GM23338 (cell line): Measurements from ENCODE around the gene ADTRP. TPM values are rescaled to one million over a fixed set of nuclear protein-coding genes. Genes with fewer than 3 reads are reported as not detected.

ENCODE experiments used
- ATAC-seq: fragments of 200-7000 bp; cut with Tn5 transposase; 3 replicates; pipeline ENCODE4 v1.9.1; 2020
- DNase-seq: peaks from one replicate; pipeline ENCODE4 v3.0.0-alpha.2; 2015; ENCODE audit warnings: low spot score
- H2AFZ ChIP-seq: fragments of 200-600 bp; sonication (generic); 2 replicates; pipeline ENCODE4 v1.8.0; 2016; ENCODE audit warnings: antibody characterized with exemption, mild to moderate bottlenecking, moderate library complexity
- H3F3A ChIP-seq: fragments of 200-600 bp; sonication (generic); replicated peaks from 2 replicates; pipeline ENCODE4 v1.8.0; 2017; ENCODE audit warnings: antibody characterized with exemption, mixed run types, low read depth
- H3K27ac ChIP-seq: fragments of 200-600 bp; sonication (generic); 2 replicates; pipeline ENCODE4 v1.6.1; 2016; ENCODE audit warnings: low read depth
- H3K27me3 ChIP-seq: fragments of 200-600 bp; sonication (generic); 2 replicates; pipeline ENCODE4 v1.8.0; 2016; ENCODE audit warnings: mild to moderate bottlenecking, mixed run types, moderate library complexity; ENCODE audit not compliant: insufficient read depth
- H3K36me3 ChIP-seq: fragments of 200-600 bp; sonication (generic); 2 replicates; pipeline ENCODE4 v1.8.0; 2016; ENCODE audit warnings: mild to moderate bottlenecking; ENCODE audit not compliant: insufficient read depth
- H3K4me1 ChIP-seq: fragments of 200-600 bp; sonication (generic); 2 replicates; pipeline ENCODE4 v1.8.0; 2016; ENCODE audit warnings: mild to moderate bottlenecking, moderate library complexity; ENCODE audit not compliant: insufficient read depth
- H3K4me2 ChIP-seq: fragments of 200-600 bp; sonication (generic); 2 replicates; pipeline ENCODE4 v1.7.1; 2017; ENCODE audit warnings: mixed run types
- H3K4me3 ChIP-seq: fragments of 200-600 bp; sonication (generic); 2 replicates; pipeline ENCODE4 v1.6.1; 2016; ENCODE audit warnings: mixed run types
- H3K79me2 ChIP-seq: fragments of 200-600 bp; sonication (generic); replicated peaks from 2 replicates; pipeline ENCODE4 v1.8.0; 2017; ENCODE audit warnings: mild to moderate bottlenecking; ENCODE audit not compliant: insufficient read depth
- H3K9me2 ChIP-seq: fragments of 200-600 bp; sonication (generic); 2 replicates; pipeline ENCODE4 v1.8.0; 2017; ENCODE audit not compliant: insufficient read depth
- H4K20me1 ChIP-seq: fragments of 200-600 bp; sonication (generic); replicated peaks from 2 replicates; pipeline ENCODE4 v1.8.0; 2017; ENCODE audit warnings: mild to moderate bottlenecking; ENCODE audit not compliant: insufficient read depth
- H3K27ac Mint-ChIP-seq: 2 replicates; pipeline ENCODE4 v1.8.0; 2020; ENCODE audit warnings: inconsistent platforms, mild to moderate bottlenecking, moderate library complexity, mixed read lengths
- H3K27me3 Mint-ChIP-seq: 3 replicates; pipeline ENCODE4 v1.8.0; 2022; ENCODE audit warnings: low read depth, mild to moderate bottlenecking, moderate library complexity, mixed read lengths, inconsistent platforms; ENCODE audit not compliant: insufficient read depth, poor library complexity
- H3K36me3 Mint-ChIP-seq: 3 replicates; pipeline ENCODE4 v1.8.0; 2021; ENCODE audit warnings: low read depth, mild to moderate bottlenecking, inconsistent platforms, moderate library complexity, mixed read lengths
- H3K4me1 Mint-ChIP-seq: 3 replicates; pipeline ENCODE4 v1.8.0; 2020; ENCODE audit warnings: mild to moderate bottlenecking, inconsistent platforms, mixed read lengths
- H3K4me3 Mint-ChIP-seq: 3 replicates; pipeline ENCODE4 v1.8.0; 2021; ENCODE audit warnings: moderate library complexity, mild to moderate bottlenecking, inconsistent platforms, mixed read lengths
- H3K9me3 Mint-ChIP-seq: 3 replicates; pipeline ENCODE4 v1.8.0; 2020; ENCODE audit warnings: moderate library complexity, mild to moderate bottlenecking, inconsistent platforms, mixed read lengths
- CREB1 ChIP-seq: fragments of 250-450 bp; sonication (Bioruptor Pico); IDR thresholded peaks from 2 replicates; pipeline ENCODE4 v1.5.0; 2020; ENCODE audit warnings: low read depth, mild to moderate bottlenecking, moderate library complexity
- ETS1 ChIP-seq: IDR thresholded peaks from 2 replicates; pipeline ENCODE4 v1.6.1; 2016; ENCODE audit warnings: antibody characterized with exemption
- EZH2 ChIP-seq: fragments of 200-600 bp; sonication (generic); IDR thresholded peaks from one replicate; pipeline ENCODE4 v1.8.0; 2017; ENCODE audit warnings: antibody characterized with exemption, mild to moderate bottlenecking, low read depth; ENCODE audit not compliant: unreplicated experiment
- EZH2phosphoT487 ChIP-seq: fragments of 200-600 bp; sonication (generic); IDR thresholded peaks from one replicate; pipeline ENCODE4 v1.8.1; 2018; ENCODE audit warnings: antibody characterized with exemption; ENCODE audit not compliant: unreplicated experiment
- NANOG ChIP-seq: IDR thresholded peaks from 2 replicates; pipeline ENCODE4 v1.6.1; 2016; ENCODE audit warnings: antibody characterized with exemption, borderline replicate concordance
- POLR2AphosphoS5 ChIP-seq: IDR thresholded peaks from 2 replicates; pipeline ENCODE4 v1.6.1; 2016; ENCODE audit warnings: antibody characterized with exemption, low read depth
- STAT1 ChIP-seq: IDR thresholded peaks from one replicate; pipeline ENCODE4 v1.6.1; 2016; ENCODE audit warnings: antibody characterized with exemption; ENCODE audit not compliant: unreplicated experiment
- ZNF114 ChIP-seq: fragments of 250-450 bp; sonication (Bioruptor Pico); IDR thresholded peaks from 2 replicates; pipeline ENCODE4 v1.5.0; 2020; ENCODE audit warnings: mild to moderate bottlenecking, moderate library complexity
- ZNF331 ChIP-seq: fragments of 250-450 bp; sonication (Bioruptor Pico); IDR thresholded peaks from 2 replicates; pipeline ENCODE4 v1.5.0; 2020; ENCODE audit warnings: low read depth, mild to moderate bottlenecking, moderate library complexity
- polyA plus RNA-seq: library from polyadenylated mRNA; unstranded; fragments of >200 nt; fragmentation: Nextera tagmentation; extraction: Ambion mirVana; gene quantifications from 2 replicates; pipeline ENCODE4 v1.2.1, GENCODE V29; 2016
- total RNA-seq: library from RNA; depleted of rRNA; stranded (reverse); fragments of >200 nt; shearing (Covaris generic); gene quantifications from 2 replicates; pipeline ENCODE4 v1.2.3, GENCODE V29; 2014
- TF ChIP-seq, protein P1 (sequence below): IDR thresholded peaks from one replicate; pipeline ENCODE4 v1.6.1; 2018; ENCODE audit warnings: antibody characterized with exemption; ENCODE audit not compliant: unreplicated experiment
- TF ChIP-seq, protein P2 (sequence below), 2 experiments: fragments of 200-600 bp in 1 of 2; sonication (generic) in 1 of 2; conservative IDR thresholded peaks; 2 replicates each; pipeline versions ENCODE4 v1.5.1 to v1.6.1; 2016 to 2017; ENCODE audit warnings: antibody characterized with exemption in 2 of 2, low read depth in 2 of 2, mild to moderate bottlenecking in 2 of 2, moderate library complexity in 1 of 2

Gene ADTRP
- total and polyA plus RNA-seq, 2 experiments from 2014 or later, result not detected

GRCh38 chr6:11812951-11813350 is 34.3 kb upstream of the ADTRP start:
- no peak for TF ChIP-seq ZNF114
- TF ChIP-seq, protein P1, sequence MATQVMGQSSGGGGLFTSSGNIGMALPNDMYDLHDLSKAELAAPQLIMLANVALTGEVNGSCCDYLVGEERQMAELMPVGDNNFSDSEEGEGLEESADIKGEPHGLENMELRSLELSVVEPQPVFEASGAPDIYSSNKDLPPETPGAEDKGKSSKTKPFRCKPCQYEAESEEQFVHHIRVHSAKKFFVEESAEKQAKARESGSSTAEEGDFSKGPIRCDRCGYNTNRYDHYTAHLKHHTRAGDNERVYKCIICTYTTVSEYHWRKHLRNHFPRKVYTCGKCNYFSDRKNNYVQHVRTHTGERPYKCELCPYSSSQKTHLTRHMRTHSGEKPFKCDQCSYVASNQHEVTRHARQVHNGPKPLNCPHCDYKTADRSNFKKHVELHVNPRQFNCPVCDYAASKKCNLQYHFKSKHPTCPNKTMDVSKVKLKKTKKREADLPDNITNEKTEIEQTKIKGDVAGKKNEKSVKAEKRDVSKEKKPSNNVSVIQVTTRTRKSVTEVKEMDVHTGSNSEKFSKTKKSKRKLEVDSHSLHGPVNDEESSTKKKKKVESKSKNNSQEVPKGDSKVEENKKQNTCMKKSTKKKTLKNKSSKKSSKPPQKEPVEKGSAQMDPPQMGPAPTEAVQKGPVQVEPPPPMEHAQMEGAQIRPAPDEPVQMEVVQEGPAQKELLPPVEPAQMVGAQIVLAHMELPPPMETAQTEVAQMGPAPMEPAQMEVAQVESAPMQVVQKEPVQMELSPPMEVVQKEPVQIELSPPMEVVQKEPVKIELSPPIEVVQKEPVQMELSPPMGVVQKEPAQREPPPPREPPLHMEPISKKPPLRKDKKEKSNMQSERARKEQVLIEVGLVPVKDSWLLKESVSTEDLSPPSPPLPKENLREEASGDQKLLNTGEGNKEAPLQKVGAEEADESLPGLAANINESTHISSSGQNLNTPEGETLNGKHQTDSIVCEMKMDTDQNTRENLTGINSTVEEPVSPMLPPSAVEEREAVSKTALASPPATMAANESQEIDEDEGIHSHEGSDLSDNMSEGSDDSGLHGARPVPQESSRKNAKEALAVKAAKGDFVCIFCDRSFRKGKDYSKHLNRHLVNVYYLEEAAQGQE, result no peak
- TF ChIP-seq CREB1 (CRISPR knock-in tag), result no peak
- TF ChIP-seq, protein P2, sequence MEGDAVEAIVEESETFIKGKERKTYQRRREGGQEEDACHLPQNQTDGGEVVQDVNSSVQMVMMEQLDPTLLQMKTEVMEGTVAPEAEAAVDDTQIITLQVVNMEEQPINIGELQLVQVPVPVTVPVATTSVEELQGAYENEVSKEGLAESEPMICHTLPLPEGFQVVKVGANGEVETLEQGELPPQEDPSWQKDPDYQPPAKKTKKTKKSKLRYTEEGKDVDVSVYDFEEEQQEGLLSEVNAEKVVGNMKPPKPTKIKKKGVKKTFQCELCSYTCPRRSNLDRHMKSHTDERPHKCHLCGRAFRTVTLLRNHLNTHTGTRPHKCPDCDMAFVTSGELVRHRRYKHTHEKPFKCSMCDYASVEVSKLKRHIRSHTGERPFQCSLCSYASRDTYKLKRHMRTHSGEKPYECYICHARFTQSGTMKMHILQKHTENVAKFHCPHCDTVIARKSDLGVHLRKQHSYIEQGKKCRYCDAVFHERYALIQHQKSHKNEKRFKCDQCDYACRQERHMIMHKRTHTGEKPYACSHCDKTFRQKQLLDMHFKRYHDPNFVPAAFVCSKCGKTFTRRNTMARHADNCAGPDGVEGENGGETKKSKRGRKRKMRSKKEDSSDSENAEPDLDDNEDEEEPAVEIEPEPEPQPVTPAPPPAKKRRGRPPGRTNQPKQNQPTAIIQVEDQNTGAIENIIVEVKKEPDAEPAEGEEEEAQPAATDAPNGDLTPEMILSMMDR (conservative IDR thresholded peaks at IDR 0.05; ENCODE audit: low read depth in 2 of 2), result no peak
- TF ChIP-seq ZNF331 (CRISPR knock-in tag), result no peak
- no peak for TF ChIP-seq EZH2phosphoT487
- no peaks in the 10 kb centered on the region for H3K79me2 ChIP-seq
- DNase-seq (no peak), ATAC-seq (no peak)
- H3K27ac ChIP-seq, result no peak overlapping the region
- Mint-ChIP-seq H3K27me3 (peaks cover 5% of the 10 kb centered on the region), H3K36me3 (no peaks in the 10 kb centered on the region), H3K4me3 (no peak overlapping the region), H3K9me3 (no peaks in the 10 kb centered on the region), H3K27ac (no peak overlapping the region), H3K4me1 (0 out of 3 replicates have a peak, but pooled peaks cover 4% of the 10 kb centered on the region)
- H3K36me3 ChIP-seq, result no peaks in the 10 kb centered on the region
- no peaks in the 10 kb centered on the region for H3K4me1 ChIP-seq
- H3K4me3 ChIP-seq, result no peak overlapping the region
- no peaks in the 10 kb centered on the region for H3F3A ChIP-seq
- H3K4me2 ChIP-seq, result no peak overlapping the region
- H3K27me3 ChIP-seq, result no peaks in the 10 kb centered on the region
- H3K9me2 ChIP-seq, result peaks cover 11% of the 10 kb centered on the region; the same call in 1 of the 2 replicates
- H2AFZ ChIP-seq, result no peak overlapping the region
- H4K20me1 ChIP-seq, result no peaks in the 10 kb centered on the region

DNA sequence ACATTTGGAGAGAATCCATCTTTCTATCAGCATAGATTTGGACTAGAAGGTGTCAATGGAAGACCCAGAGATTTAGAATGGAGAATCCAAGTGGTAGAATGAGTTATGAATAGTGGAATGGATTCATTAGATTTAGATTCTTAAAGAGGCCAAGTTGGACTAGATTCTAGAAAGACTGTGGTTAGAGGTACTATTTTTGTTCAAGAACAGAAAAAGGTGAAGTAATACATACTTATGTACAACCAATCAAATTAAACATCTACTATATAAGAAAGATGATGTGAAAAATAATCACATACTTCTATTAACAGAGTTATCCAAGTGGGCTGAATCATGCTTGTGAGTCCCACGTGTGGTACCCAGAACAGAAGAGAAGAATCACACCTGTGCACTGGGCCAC is 33.8 kb upstream of the ADTRP start:
- no peak overlapping the region for H3K4me3 ChIP-seq
- peaks cover 11% of the 10 kb centered on the region; the same call in 1 of the 2 replicates for H3K9me2 ChIP-seq
- no peak overlapping the region for H3K27ac Mint-ChIP-seq
- 0 out of 3 replicates have a peak, but pooled peaks cover 4% of the 10 kb centered on the region for H3K4me1 Mint-ChIP-seq
- no peaks in the 10 kb centered on the region for H3K79me2 ChIP-seq
- no peaks in the 10 kb centered on the region for H3K9me3 Mint-ChIP-seq
- no peaks in the 10 kb centered on the region for H4K20me1 ChIP-seq
- H3K4me1 ChIP-seq, result no peaks in the 10 kb centered on the region
- no peak overlapping the region for H2AFZ ChIP-seq
- H3K27me3 Mint-ChIP-seq, result peaks cover 6% of the 10 kb centered on the region
- no peaks in the 10 kb centered on the region for H3K27me3 ChIP-seq
- H3K4me3 Mint-ChIP-seq, result no peak overlapping the region
- no peak for ATAC-seq
- no peaks in the 10 kb centered on the region for H3K36me3 ChIP-seq
- no peak overlapping the region for H3K4me2 ChIP-seq
- no peak for DNase-seq
- no peak overlapping the region for H3K27ac ChIP-seq
- no peaks in the 10 kb centered on the region for H3F3A ChIP-seq
- H3K36me3 Mint-ChIP-seq, result no peaks in the 10 kb centered on the region
- TF ChIP-seq EZH2 (no peak), POLR2AphosphoS5 (no peak), ZNF114 (no peak), STAT1 (no peak), ETS1 (no peak), NANOG (no peak), EZH2phosphoT487 (no peak), ZNF331 (CRISPR knock-in tag) (no peak)
- TF ChIP-seq, protein P2 (conservative IDR thresholded peaks at IDR 0.05; ENCODE audit: low read depth in 2 of 2), result no peak
- TF ChIP-seq, protein P1, result no peak
